ENCODE measurements around the gene EIF4E2. TPM values are rescaled to one million over a fixed set of nuclear protein-coding genes. Genes with fewer than 3 reads are reported as not detected.
A peak's percentile ranks its signal among the peaks of the same experiment; 100 is the strongest.

Gene EIF4E2
- total RNA-seq, 4 donors from 2014 or later: 34.7 to 81.3 (median 58.0) TPM

DNA sequence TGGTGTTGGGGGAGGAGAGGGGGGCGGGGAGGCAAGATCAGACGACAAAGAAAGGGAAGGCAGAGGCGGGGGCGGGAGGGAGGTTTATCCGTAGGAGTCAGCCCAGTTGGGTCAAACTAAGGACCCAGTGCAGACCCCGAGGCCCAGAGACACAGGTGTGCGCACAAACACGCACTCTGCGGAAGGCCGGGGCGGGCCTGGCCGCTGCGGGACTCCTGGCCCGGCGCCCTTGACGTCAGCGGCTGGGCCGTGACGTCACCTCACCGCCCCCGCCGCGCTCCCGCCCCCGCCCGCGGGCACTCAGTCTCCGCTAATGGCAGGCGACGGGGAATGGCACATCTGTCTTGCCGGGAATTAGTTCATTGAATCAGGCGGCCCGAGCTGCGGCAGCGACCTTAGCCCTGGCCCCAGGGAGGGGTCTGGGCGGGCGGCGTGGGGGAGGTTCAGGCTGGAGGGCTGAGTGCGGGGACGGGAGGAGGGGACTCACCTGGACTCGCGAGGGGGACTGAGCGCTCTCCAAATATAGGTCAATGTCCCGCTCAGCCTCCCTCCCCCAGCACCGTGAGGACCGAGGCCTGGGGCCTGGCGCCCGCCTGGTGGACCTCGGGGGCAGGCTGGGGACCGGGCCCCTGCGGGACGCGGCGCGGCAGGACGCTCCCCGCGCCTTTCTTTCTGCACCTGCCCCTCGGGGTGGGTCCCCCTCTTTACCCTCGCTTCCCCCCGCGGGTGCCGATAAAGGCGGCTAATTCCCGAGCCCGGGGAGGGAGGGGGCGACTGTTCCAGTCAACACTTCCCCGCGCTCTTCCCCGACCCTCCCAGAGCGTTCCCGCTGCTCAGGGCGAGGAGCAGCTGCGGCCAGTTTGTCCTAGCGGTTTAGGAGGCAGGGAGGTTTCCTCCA, 47.3 kb upstream of the EIF4E2 start:
- peaks cover 0 to 95% (median 7%) of the 10 kb centered on the region in 4 donors for H3K27me3 ChIP-seq
- H3K36me3 ChIP-seq: no peaks in the 10 kb centered on the region
- intact Hi-C loops (cut with DNase I): no loop called here
- no peaks in the 10 kb centered on the region for H3K9me3 ChIP-seq
- WGBS, 2 donors: 0 to 3% methylated on average over 12 to 15 of the region's 75 CpGs
- peak overlapping the region; percentile 14 to 69 (median 40) for H3K4me3 ChIP-seq
- peaks cover 3 to 19% (median 10%) of the 10 kb centered on the region in 3 donors for H3K4me1 ChIP-seq
- TF ChIP-seq POLR2A (IDR thresholded peaks at IDR 0.05): no peak
- TF ChIP-seq, protein P1, sequence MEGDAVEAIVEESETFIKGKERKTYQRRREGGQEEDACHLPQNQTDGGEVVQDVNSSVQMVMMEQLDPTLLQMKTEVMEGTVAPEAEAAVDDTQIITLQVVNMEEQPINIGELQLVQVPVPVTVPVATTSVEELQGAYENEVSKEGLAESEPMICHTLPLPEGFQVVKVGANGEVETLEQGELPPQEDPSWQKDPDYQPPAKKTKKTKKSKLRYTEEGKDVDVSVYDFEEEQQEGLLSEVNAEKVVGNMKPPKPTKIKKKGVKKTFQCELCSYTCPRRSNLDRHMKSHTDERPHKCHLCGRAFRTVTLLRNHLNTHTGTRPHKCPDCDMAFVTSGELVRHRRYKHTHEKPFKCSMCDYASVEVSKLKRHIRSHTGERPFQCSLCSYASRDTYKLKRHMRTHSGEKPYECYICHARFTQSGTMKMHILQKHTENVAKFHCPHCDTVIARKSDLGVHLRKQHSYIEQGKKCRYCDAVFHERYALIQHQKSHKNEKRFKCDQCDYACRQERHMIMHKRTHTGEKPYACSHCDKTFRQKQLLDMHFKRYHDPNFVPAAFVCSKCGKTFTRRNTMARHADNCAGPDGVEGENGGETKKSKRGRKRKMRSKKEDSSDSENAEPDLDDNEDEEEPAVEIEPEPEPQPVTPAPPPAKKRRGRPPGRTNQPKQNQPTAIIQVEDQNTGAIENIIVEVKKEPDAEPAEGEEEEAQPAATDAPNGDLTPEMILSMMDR (IDR thresholded peaks at IDR 0.05): no peak
- DNase-seq: no peak
- no peak overlapping the region for H3K27ac ChIP-seq

DNA sequence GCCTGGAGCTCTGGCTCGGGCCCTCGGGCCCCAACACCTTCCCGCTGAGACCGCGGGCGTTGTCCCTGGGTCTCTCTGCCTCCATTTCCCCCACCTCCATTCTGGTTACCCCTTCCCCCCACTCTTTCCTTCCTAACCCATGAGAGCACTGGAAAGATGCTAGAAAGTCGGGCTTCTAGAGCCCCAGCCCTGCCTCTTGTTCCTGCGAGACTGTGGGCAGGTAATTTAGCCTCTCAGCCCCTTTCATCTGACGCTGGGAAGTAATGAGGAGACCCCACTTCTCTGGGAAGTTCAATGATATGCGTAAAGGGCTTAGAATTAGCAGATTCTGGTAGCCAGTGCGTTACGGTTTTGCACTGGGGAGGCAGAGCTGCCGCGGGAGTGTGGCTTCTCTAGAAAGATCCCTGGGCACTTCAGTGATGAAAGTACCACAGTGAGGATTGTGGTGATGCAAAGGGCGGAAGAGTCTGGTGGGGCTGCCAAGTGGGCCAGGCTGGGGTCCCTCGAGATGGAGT, 46.6 kb upstream of the EIF4E2 start:
- Histone ChIP-seq H3K27ac (no peak overlapping the region), H3K4me3 (peak overlapping the region in 2 of 4 donors; percentile 47 to 69), H3K36me3 (no peaks in the 10 kb centered on the region), H3K27me3 (peaks cover 0 to 99% (median 7%) of the 10 kb centered on the region in 4 donors), H3K4me1 (peaks cover 3 to 19% (median 10%) of the 10 kb centered on the region in 3 donors), H3K9me3 (no peaks in the 10 kb centered on the region)
- intact Hi-C loops (cut with DNase I): no loop called here
- TF ChIP-seq, protein P1 (IDR thresholded peaks at IDR 0.05): no peak
- no peak for TF ChIP-seq POLR2A (IDR thresholded peaks at IDR 0.05)
- WGBS, 2 donors: 21 to 35% methylated on average over 9 to 13 of the region's 16 CpGs
- DNase-seq: no peak

DNA sequence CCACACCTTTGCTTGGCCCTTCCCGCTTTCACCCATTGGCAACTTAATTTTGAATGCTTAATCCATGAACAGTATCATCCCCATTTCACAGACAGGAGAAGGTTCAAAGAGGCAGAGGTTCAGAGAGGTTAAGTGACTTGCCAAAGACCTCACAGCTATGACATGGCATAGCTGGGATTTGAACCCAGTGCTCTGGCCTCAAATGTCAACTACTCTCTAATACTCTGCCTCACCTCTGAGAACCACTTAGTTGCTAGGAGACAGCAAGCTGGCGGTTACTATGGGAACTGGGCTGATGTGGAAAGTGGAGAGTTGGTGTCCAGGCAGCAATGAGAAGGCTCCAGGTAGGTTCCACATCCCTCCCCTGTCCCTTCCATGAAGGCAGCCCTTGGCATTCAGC, 46.1 kb upstream of the EIF4E2 start:
- no peak for DNase-seq
- Histone ChIP-seq H3K36me3 (no peaks in the 10 kb centered on the region), H3K27ac (no peak overlapping the region), H3K4me1 (peaks cover 3 to 19% (median 10%) of the 10 kb centered on the region in 3 donors), H3K4me3 (no peak overlapping the region), H3K9me3 (no peaks in the 10 kb centered on the region), H3K27me3 (peaks cover 0 to 94% (median 7%) of the 10 kb centered on the region in 4 donors)
- TF ChIP-seq POLR2A (IDR thresholded peaks at IDR 0.05): no peak
- TF ChIP-seq, protein P1 (IDR thresholded peaks at IDR 0.05): no peak
- intact Hi-C loops (cut with DNase I): no loop called here
- WGBS, 2 donors: 57 to 100% methylated on average over 1 to 2 of the region's 2 CpGs

DNA sequence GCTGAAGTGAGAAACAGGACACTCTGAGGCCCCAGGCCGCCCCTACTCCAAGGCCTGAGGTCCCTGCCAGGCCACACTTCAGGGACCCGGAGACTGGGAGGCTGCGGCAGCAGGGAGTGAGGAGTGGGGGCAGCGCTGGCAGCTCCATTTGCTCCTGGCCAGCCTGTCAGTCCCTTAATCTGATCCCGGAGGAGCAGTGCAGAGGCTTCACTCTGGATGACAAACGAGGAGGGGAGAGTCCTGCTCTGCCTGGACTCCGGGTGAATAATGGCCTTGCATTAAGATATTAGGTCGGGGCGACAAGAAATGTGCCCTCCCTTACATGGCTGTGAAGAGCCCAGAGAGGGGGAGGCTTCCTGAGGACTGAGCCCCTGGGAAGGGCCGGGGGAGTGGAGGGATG, 44.6 kb upstream of the EIF4E2 start:
- H3K36me3 ChIP-seq: no peaks in the 10 kb centered on the region
- no peak overlapping the region for H3K27ac ChIP-seq
- no peak for TF ChIP-seq POLR2A (IDR thresholded peaks at IDR 0.05)
- TF ChIP-seq, protein P1 (IDR thresholded peaks at IDR 0.05): no peak
- H3K4me3 ChIP-seq: no peak overlapping the region
- no peaks in the 10 kb centered on the region for H3K9me3 ChIP-seq
- WGBS, 2 donors: 60% methylated on average over 2 of the region's 10 CpGs; no CpG with 5 or more reads in 1 of the 2 donors
- no peak for DNase-seq
- intact Hi-C loops (cut with DNase I): no loop called here
- peaks cover 3 to 19% (median 10%) of the 10 kb centered on the region in 3 donors for H3K4me1 ChIP-seq
- peaks cover 0 to 87% (median 7%) of the 10 kb centered on the region in 4 donors for H3K27me3 ChIP-seq

DNA sequence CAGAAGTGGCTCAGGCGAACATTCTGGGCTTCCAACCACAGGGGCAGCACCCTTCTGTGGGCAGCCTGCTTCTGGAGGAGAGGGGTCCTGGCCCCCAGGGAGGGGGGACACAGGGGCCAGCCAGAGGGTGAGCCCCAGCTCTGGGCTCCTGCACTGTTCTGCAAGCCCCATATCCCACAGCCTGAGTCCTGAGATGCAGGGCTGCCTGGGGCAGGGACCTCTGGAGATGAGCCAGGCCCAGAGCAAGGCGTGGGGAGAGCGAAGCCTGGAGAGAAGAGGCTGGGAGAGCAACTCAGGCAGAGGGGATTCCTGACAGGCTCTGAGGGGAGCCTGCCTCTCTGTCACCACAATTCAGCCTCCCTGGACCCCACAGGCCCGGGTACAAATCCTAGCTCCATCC, 43.8 kb upstream of the EIF4E2 start:
- Histone ChIP-seq H3K4me3 (no peak overlapping the region), H3K27me3 (peaks cover 0 to 87% (median 7%) of the 10 kb centered on the region in 4 donors), H3K27ac (no peak overlapping the region), H3K4me1 (peaks cover 3 to 19% (median 10%) of the 10 kb centered on the region in 3 donors), H3K9me3 (no peaks in the 10 kb centered on the region), H3K36me3 (no peaks in the 10 kb centered on the region)
- 88% methylated on average over 2 of the region's 4 CpGs; no CpG with 5 or more reads in 1 of the 2 donors for WGBS, 2 donors
- TF ChIP-seq, protein P1 (IDR thresholded peaks at IDR 0.05): no peak
- no peak for TF ChIP-seq POLR2A (IDR thresholded peaks at IDR 0.05)
- intact Hi-C loops (cut with DNase I): no loop called here
- DNase-seq: no peak

All from esophagus squamous epithelium (tissue), 5 donors.